ENCODE results near the gene C16orf74.

Gene C16orf74

GRCh38 chr16:85689950-85690320 is 61.0 kb downstream of the C16orf74 start:
- no peak for DNase-seq

- DNase-seq: no peak
Observed at GRCh38 chr16:85689285-85689949, 61.5 kb downstream of the C16orf74 start.

GRCh38 chr16:85688586-85689284 is 62.2 kb downstream of the C16orf74 start, which contains the start of gene GINS2:
Gene GINS2, minus strand, starts transcription at chr16:85688954. Its CDS starts 56 bp downstream, at chr16:85688898.
- peak; percentile 89 for DNase-seq

- DNase-seq: no peak
Observed at GRCh38 chr16:85687651-85688471, 63.0 kb downstream of the C16orf74 start.

- DNase-seq: no peak
Observed at GRCh38 chr16:85686912-85687591, 63.8 kb downstream of the C16orf74 start.

GRCh38 chr16:85685251-85685650 is 65.6 kb downstream of the C16orf74 start:
- DNase-seq: no peak

GRCh38 chr16:85683363-85683762 is 67.5 kb downstream of the C16orf74 start:
- DNase-seq: no peak

GRCh38 chr16:85682516-85682915 is 68.4 kb downstream of the C16orf74 start:
- no peak for DNase-seq

- no peak for DNase-seq
Observed at GRCh38 chr16:85681255-85681654, 69.6 kb downstream of the C16orf74 start.

- no peak for DNase-seq
Observed at GRCh38 chr16:85680352-85680944, 70.4 kb downstream of the C16orf74 start.

- no peak for DNase-seq
Observed at GRCh38 chr16:85679870-85680269, 71.0 kb downstream of the C16orf74 start.

GRCh38 chr16:85678821-85679220 is 72.1 kb downstream of the C16orf74 start:
- no peak for DNase-seq

GRCh38 chr16:85678016-85678415 is 72.9 kb downstream of the C16orf74 start:
- DNase-seq: no peak

- DNase-seq: no peak
Observed at GRCh38 chr16:85677383-85677967, 73.4 kb downstream of the C16orf74 start.

GRCh38 chr16:85676466-85676865 is 74.4 kb downstream of the C16orf74 start:
- DNase-seq: no peak

- DNase-seq: no peak
Observed at GRCh38 chr16:85675251-85675874, 75.5 kb downstream of the C16orf74 start.

GRCh38 chr16:85674828-85675227 is 76.1 kb downstream of the C16orf74 start:
- DNase-seq: no peak

- no peak for DNase-seq
Observed at GRCh38 chr16:85674418-85674755, 76.5 kb downstream of the C16orf74 start.

- DNase-seq: no peak
Observed at GRCh38 chr16:85673529-85674417, 77.1 kb downstream of the C16orf74 start.

GRCh38 chr16:85670840-85671239 is 80.1 kb downstream of the C16orf74 start:
- DNase-seq: no peak
